GM19238 (cell line): ENCODE measurements around the gene SRRM2.

Source experiments
- DNase-seq: peaks from one replicate; pipeline ENCODE4 v3.0.0; 2011; ENCODE audit warnings: low spot score; ENCODE audit not compliant: insufficient read length

The SRRM2 gene

GRCh38 chr16:2762711-2763110 lies 10.3 kb downstream of the SRRM2 start:
- no peak for DNase-seq

GRCh38 chr16:2763173-2763572 lies 10.7 kb downstream of the SRRM2 start:
- no peak for DNase-seq

- DNase-seq, result no peak
Observed at GRCh38 chr16:2764718-2765117, 12.3 kb downstream of the SRRM2 start.

DNA sequence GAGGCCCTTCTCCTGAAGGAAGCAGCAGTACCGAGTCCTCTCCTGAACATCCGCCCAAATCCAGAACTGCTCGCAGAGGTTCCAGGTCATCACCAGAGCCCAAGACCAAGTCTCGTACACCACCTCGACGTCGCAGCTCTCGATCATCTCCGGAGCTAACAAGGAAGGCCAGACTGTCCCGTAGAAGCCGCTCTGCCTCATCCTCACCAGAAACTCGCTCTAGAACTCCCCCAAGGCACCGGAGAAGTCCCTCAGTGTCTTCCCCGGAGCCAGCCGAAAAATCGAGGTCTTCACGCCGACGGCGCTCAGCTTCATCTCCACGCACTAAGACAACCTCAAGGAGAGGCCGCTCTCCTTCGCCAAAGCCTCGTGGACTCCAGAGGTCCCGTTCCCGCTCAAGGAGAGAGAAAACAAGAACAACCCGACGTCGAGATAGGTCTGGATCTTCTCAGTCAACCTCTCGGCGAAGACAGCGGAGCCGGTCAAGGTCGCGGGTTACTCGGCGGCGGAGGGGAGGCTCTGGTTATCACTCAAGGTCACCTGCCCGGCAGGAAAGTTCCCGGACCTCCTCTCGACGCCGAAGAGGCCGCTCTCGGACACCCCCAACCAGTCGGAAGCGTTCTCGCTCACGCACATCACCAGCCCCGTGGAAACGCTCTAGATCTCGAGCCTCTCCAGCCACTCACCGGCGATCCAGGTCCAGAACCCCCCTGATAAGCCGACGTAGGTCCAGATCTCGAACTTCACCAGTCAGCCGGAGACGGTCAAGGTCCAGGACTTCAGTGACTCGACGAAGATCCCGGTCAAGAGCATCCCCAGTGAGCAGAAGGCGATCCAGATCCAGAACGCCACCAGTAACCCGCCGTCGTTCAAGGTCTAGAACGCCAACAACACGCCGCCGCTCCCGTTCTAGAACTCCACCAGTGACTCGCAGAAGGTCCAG lies 13.3 kb downstream of the SRRM2 start:
- DNase-seq, result no peak

DNA sequence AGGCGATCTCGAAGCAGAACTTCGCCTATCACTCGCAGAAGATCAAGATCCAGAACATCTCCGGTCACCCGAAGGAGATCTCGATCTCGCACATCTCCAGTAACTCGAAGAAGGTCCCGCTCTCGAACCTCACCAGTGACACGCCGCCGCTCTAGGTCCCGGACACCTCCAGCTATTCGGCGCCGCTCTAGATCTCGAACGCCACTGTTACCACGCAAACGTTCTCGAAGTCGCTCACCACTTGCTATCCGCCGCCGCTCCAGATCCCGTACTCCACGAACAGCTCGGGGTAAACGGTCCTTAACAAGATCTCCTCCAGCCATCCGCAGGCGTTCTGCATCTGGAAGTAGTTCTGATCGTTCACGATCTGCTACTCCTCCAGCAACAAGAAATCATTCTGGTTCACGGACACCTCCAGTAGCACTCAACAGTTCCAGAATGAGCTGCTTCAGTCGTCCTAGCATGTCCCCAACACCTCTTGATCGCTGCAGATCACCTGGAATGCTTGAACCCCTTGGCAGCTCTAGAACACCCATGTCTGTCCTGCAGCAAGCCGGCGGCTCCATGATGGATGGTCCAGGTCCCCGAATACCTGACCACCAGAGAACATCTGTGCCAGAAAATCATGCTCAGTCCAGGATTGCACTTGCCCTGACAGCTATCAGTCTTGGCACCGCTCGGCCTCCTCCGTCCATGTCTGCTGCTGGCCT lies 14.1 kb downstream of the SRRM2 start:
- no peak for DNase-seq

DNA sequence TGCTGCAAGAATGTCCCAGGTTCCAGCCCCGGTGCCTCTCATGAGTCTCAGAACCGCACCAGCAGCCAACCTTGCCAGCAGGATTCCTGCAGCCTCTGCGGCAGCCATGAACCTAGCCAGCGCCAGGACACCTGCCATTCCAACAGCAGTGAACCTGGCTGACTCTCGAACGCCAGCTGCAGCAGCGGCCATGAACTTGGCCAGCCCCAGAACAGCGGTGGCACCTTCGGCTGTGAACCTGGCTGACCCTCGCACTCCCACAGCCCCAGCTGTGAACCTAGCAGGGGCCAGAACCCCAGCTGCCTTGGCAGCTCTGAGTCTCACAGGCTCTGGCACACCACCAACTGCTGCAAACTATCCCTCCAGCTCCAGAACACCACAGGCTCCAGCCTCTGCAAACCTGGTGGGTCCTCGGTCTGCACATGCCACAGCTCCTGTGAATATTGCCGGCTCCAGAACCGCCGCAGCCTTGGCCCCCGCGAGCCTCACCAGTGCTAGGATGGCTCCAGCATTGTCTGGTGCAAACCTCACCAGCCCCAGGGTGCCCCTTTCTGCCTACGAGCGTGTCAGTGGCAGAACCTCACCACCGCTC lies 14.8 kb downstream of the SRRM2 start:
- no peak for DNase-seq

DNA sequence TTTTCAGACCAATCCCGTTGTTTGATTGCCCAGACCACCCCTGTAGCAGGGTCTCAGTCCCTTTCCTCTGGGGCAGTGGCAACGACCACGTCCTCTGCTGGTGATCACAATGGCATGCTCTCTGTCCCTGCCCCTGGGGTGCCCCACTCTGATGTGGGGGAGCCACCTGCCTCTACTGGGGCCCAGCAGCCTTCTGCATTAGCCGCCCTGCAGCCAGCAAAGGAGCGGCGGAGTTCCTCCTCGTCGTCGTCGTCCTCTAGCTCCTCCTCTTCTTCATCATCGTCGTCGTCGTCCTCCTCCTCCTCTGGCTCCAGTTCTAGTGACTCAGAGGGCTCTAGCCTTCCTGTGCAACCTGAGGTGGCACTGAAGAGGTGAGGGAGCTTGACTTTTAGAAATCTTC lies 15.5 kb downstream of the SRRM2 start:
- no peak for DNase-seq

GRCh38 chr16:2768403-2769089 lies 16.1 kb downstream of the SRRM2 start:
- DNase-seq, result no peak

DNA sequence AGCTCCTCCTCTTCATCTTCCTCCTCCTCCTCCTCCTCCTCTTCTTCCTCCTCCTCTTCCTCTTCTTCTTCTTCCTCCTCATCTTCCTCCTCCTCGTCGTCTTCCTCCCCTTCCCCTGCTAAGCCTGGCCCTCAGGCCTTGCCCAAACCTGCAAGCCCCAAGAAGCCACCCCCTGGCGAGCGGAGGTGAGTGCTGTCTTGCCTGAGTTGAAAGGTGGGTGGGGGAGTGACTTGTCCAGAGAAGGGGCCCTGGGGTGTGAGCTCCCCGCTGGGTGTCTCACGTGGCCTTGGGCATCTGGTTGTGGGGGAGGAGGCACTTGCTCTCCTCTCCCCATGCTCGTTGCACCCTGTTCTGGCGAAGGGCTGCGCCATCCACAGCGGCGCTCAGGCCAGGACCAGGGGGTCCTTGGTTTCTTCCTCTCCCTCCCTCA lies 16.7 kb downstream of the SRRM2 start:
- DNase-seq, result no peak

DNA sequence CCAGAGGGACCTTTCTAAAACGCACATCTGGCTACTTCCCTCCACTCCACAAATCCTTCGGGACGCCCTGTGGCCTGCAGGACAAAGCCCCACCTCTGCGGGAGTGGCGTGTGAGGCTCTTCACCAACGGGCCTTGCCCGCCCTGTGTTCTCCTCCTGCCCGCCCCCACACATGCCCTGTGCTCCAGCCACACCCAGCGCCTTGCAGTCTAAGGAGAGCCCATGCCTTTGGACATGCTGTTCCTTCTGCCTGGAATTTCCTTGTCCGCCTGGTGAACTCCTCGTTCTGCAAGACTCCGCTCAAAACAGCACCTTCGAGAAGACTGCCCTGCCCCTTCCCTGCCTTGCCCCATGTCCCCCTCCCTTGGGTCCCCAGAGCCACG lies 17.2 kb downstream of the SRRM2 start:
- no peak for DNase-seq

DNA sequence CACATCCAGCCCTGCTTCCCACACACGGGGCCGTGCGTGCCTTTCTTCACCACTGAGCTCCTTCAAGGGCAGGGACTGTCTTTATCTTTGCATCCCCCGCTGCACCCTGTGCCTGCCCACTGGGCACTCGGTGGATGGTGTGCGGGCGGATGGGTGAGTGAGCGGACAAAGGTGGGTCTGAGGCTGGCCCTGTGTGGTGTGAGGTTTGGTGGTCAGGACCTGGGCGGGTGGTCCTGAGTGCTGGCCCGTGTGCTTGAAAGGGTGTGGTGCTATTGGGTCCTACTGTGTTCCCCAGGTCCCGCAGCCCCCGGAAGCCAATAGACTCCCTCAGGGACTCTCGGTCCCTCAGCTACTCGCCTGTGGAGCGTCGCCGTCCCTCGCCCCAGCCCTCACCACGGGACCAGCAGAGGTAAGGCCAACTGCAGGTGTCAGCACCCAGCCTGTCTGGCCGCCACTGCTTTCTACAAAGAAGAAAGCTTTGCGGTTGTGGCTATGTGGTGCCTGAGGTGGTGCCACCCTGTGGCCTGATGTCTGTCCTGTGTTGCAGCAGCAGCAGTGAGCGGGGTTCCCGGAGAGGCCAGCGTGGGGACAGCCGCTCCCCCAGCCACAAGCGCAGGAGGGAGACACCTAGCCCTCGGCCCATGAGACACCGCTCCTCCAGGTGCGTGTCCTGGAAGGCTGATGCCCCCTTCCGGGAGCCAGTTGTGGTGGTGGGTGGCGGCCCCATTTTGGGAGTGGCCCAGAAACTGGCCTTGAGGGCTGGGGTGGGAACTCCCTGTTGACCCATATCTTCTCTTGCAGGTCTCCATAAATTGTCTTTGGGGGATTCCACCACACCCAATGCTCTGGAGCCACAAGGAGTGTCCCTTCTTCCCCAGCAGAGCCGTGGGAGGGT lies 17.9 kb downstream of the SRRM2 start:
- DNase-seq, result no peak

DNA sequence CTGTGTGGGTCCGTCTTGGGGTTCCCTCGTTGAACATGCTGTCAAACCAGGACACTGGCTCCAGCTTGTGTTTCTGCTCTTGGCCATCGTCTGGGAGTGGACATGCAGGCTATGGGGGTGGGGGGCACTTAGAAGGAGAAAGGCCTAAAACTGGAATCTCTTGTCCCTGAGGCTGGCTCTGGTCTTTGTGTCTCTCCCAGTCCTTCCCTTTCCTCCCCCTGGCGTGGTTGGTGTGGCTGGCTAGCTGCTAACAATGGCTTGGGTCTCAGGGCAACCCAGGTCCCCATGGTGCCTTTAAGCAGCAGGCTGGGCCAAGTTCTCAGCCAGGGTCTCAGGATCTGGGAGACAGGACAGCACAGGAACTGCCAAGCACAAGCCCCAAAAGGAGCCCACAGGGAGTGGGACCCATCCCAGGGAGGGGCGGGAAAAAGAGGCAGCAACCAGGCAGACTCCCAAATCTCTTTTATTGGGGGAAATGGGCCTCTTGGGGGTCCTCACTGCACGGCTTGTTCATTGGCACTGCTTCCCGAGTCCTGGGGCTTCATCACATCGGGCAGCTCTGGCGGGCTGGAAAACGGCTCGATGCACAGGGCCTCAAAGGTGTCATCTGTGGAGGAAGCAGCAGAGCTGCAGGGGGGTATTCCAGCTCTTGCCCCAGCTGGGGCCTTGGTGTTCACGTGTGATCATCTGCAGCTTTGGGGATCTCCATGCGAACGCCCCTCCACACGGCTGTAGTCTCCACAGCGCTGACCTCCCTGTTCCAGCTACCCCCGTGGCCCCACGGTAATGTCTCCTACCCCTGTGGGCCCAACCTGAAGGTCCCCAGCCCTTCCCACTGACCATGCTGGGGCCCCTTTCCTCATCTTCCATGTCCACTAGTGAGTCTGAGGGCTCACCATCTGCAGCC lies 19.3 kb downstream of the SRRM2 start:
- no peak for DNase-seq

DNA sequence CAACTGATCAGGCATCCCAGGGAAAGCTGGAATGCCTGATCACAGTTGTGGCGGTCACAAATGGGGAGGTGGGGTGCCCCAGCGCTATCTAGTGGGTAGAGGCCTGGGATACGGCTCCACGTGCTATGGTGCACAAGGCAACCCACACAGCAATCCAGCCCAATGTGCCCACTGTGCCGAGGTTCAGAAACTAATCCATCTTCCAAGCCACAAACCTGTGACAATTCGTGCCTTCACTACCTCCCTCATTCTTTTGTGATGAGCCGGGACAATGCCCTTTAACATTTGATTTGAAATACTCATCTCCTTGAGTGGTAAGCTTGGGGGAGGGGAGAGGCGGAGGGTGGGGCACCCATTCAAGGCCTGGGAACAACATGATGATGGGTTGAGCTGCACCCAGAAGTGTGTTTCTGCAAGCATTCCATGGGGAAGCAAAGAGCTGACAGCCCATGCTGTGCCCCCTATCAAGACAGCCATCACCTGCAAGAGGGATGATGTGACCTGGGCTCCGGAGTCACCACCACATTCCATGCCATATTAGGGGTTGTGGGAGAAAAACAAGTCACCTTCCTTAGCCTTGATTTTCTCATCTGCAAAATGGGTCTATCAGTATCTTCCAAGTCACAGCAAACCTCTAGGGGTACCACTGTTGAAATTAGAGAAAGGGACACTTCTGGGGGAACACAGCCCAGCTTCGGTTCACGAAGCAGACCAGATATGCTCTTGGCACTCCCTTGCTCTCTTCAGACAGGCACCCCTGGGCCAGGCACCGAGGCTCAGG lies 20.9 kb downstream of the SRRM2 start:
- DNase-seq, result no peak

DNA sequence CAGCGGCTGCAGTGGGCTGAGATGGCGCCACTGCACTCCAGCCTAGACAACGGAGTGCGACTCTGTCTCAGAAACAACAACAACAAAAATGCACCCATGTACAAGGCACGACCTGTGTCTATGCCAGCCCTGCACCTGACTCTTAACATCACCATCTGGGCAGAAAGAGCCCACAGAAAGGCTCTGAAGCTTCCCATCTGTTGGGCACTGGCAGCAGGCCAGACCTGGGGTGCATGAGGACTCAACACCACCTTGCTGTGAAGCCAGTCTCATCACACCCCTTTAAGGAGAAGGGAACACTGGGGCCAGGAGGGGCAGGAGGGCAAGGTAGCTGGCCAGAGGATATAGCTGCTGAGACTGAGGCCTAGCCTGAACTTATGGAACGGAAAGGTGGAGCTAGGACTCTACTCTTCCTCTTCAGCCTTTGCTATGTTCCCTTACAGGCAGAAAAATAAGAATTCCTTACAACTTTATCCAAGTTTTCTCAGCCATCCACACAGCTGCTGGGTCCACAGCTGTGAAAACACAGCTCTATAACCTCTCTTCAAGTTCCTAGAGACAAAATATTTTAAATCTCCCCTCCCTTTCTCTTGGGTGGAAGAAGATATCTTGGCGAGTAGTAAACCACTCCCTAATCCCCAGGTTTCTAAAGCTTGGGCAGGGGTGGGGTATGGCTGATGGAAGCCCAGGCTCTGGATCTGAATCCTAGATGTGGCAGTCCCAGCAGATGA lies 21.9 kb downstream of the SRRM2 start:
- DNase-seq, result no peak

DNA sequence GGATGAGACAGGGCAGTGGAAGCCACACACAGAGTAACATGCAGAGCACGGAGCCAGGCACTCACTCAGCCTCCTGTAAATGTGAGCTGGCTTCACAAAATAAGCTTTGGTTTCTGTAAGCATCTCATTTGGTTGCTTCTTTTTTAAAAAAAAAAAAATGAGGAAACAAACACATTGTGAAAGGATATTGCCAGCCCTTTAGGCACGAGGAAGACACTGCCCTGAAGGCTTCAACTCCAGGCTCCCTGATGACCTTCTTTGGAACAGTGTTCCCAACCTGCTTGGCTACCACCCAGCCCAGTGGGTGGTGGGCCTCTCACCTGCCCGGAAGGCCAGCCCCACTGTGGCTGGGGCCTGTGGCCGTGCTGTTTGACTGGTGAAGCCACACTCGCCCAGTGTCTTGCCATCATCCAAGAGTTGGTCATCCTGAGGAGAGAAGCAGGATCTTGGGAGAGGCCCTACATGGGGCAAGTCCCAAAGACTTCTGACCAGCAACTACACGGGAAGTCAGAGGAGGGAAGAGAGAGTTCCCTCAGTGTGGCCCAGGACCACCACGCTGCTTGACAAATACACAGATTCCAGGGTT lies 22.8 kb downstream of the SRRM2 start:
- no peak for DNase-seq

GRCh38 chr16:2775765-2776499 lies 23.5 kb downstream of the SRRM2 start:
- no peak for DNase-seq

GRCh38 chr16:2776500-2777139 lies 24.2 kb downstream of the SRRM2 start:
- DNase-seq, result peak; percentile 42
